Stimulated activated CD8-positive, alpha-beta memory T cell treated with anti-CD3 and anti-CD28 coated beads, Interleukin-2, amount 100 ng/mL, for 1 hour (primary cell): ENCODE data around the gene LIN7B.

Experiments
- DNase-seq, 2 donors: peaks; one replicate each; pipeline ENCODE4 v3.0.0-alpha.2; 2020; ENCODE audit warnings: low read depth in 2 of 2

The LIN7B gene

DNA sequence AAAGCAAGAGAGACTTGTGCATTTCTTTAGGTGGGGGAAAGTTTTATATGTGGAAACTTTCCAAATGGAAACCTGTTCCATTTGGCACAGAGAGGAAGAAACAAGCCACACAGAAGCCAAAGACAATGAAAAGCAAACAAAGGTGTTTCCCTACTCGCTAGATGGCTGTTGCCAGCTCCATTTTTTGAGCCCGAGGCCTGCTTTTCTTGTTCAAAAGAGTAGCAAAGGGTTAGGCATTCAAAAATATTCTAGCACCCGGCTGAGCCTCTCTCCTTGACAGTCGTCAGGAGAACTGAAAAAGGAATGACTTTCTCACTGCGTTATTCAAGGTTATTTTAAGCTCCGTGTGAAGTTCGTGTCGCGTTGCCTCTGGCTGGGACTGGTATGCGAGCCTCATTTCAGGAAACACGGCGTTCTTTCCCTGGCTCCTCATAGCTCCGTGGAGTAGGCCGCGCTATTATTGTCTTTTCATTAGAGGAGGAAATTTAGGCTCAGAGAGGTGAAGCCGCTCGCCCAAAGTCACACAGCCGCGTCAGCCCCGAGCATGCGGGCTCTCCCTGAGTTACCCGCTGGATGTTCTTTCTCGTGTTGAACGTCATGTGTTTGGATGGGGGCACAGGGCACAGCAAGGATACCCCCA is 51.1 kb downstream of the LIN7B start:
- DNase-seq = no peak

DNA sequence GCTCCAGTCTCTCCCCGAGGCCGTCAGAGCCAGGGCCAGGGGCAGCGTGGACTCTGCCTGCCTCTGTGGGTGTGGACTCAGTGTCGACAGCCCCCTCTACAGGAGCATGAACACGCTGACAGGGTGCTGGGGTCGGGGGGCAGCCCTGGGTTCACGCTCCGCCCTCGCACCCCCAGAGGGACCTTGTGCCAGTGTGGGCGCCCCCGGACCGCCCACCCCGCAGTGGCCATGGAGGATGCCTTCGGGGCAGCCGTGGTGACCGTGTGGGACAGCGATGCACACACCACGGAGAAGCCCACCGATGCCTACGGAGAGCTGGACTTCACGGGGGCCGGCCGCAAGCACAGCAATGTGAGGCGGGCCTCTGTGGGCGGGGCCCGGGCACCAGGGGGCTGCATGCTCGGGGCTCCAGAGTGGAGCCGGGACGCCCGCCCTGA is 51.7 kb downstream of the LIN7B start:
- DNase-seq = no peak

DNA sequence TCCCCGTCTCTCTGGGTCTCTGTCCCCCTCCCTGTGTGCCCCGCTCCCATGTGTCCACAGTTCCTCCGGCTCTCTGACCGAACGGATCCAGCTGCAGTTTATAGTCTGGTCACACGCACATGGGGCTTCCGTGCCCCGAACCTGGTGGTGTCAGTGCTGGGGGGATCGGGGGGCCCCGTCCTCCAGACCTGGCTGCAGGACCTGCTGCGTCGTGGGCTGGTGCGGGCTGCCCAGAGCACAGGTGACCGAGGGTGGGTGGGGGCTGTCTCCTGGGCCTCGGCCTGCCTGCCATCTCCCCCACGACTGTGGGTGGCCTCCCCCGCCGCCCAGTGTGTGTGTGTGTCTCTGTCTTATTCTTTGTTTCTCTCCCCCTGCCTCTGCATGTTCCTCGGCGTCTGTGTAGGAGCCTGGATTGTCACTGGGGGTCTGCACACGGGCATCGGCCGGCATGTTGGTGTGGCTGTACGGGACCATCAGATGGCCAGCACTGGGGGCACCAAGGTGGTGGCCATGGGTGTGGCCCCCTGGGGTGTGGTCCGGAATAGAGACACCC is 53.8 kb downstream of the LIN7B start:
- DNase-seq = no peak
